Colonic mucosa (tissue), 4 donors: ENCODE measurements around the gene DOCK2. TPM values are rescaled to one million over a fixed set of nuclear protein-coding genes. Genes with fewer than 3 reads are reported as not detected.

Experiments used
- DNase-seq: peaks from one replicate; pipeline ENCODE4 v3.0.0-alpha.2; 2020
- H3K27ac ChIP-seq: fragments of 200-600 bp; one replicate; pipeline ENCODE4 v1.8.0; 2021
- H3K27me3 ChIP-seq: fragments of 200-600 bp; one replicate; pipeline ENCODE4 v1.8.0; 2021
- H3K36me3 ChIP-seq: fragments of 200-600 bp; one replicate; pipeline ENCODE4 v1.8.0; 2021
- H3K4me1 ChIP-seq: fragments of 200-600 bp; one replicate; pipeline ENCODE4 v1.8.0; 2021; ENCODE audit warnings: mild to moderate bottlenecking
- H3K4me3 ChIP-seq: fragments of 200-600 bp; one replicate; pipeline ENCODE4 v1.8.0; 2021
- H3K9ac ChIP-seq, 2 donors: one replicate each; pipeline ENCODE4 v1.7.0; 2013; ENCODE audit warnings: control low read depth in 2 of 2, low read depth in 2 of 2, low read length in 2 of 2
- H3K9me3 ChIP-seq: fragments of 200-600 bp; one replicate; pipeline ENCODE4 v1.8.0; 2021
- intact Hi-C: fragments of 100-400 bp; cut with DNase I; formaldehyde crosslinking; loops from one replicate; pipeline ENCODE4 v1.14.1; 2022
- total RNA-seq, 2 donors: library from RNA; stranded (reverse); fragmentation: NEBNext Ultra II Directional in 1 of 2; extraction: Animal tissue kit (Norgen Biotek cat#: 25700) in 1 of 2; gene quantifications; one replicate each; pipeline ENCODE4 v1.2.1, GENCODE V29; 2021
- TF ChIP-seq, protein P1 (sequence below): fragments of 200-600 bp; IDR thresholded peaks from one replicate; pipeline ENCODE4 v1.8.0; 2022; ENCODE audit warnings: antibody characterized with exemption, mild to moderate bottlenecking
- donor health status: healthy.
- donor health status: DM: no; HTN: no; CAD: no.
- donor health status: DM: no; HTN: no; CAD: no.

Gene DOCK2
- total RNA-seq, 2 donors from 2014 or later = 4.8 to 6.0 TPM

DNA sequence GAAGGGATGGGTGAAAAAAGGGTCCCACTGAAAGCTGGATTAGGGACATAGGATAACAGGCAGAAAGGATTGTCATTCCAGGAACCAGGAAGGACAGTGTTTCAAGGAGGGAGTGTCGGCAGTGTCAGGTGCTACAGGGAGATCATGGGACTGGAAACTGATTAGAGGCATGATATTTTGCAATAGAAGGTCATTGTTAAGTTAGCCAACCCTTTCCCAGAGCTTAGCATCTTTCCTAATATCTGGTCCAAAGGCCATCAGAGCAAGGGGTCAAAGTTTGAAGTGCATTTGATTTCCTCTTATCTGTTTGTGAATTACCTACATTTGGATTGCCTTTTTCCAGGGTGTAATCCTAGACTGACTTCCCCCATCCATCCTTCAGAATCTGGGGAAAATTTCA is 91.3 kb downstream of the DOCK2 start:
- Histone ChIP-seq H3K4me3 (no peak overlapping the region), H3K9me3 (no peaks in the 10 kb centered on the region), H3K9ac (no peak overlapping the region), H3K4me1 (no peaks in the 10 kb centered on the region), H3K27me3 (no peaks in the 10 kb centered on the region), H3K36me3 (no peaks in the 10 kb centered on the region), H3K27ac (no peak overlapping the region)
- TF ChIP-seq, protein P1, sequence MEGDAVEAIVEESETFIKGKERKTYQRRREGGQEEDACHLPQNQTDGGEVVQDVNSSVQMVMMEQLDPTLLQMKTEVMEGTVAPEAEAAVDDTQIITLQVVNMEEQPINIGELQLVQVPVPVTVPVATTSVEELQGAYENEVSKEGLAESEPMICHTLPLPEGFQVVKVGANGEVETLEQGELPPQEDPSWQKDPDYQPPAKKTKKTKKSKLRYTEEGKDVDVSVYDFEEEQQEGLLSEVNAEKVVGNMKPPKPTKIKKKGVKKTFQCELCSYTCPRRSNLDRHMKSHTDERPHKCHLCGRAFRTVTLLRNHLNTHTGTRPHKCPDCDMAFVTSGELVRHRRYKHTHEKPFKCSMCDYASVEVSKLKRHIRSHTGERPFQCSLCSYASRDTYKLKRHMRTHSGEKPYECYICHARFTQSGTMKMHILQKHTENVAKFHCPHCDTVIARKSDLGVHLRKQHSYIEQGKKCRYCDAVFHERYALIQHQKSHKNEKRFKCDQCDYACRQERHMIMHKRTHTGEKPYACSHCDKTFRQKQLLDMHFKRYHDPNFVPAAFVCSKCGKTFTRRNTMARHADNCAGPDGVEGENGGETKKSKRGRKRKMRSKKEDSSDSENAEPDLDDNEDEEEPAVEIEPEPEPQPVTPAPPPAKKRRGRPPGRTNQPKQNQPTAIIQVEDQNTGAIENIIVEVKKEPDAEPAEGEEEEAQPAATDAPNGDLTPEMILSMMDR = no peak
- no peak for DNase-seq
- intact Hi-C loops = no loop called here

DNA sequence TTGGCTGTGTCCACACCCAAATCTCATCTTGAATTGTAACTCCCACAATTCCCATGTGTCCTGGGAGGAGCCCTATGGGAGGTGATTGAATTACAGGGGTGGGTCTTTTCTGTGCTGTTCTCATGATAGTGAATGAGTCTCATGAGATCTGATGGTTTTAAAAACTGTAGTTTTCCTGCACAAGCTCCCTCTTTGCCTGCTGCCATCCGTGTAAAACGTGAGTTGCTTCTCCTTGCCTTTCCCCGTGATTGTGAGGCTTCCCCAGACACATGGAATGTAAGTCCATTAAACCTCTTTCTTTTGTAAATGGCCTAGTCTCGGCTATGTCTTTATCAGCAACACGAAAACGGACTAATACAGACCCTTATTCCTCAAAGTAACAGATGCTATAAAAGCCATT is 94.1 kb downstream of the DOCK2 start:
- H3K9ac ChIP-seq = no peak overlapping the region
- no peaks in the 10 kb centered on the region for H3K36me3 ChIP-seq
- H3K9me3 ChIP-seq = no peaks in the 10 kb centered on the region
- H3K27me3 ChIP-seq = no peaks in the 10 kb centered on the region
- H3K27ac ChIP-seq = no peak overlapping the region
- no peak for DNase-seq
- no peak overlapping the region for H3K4me3 ChIP-seq
- TF ChIP-seq, protein P1 = no peak
- intact Hi-C loops = no loop called here
- H3K4me1 ChIP-seq = no peaks in the 10 kb centered on the region

DNA sequence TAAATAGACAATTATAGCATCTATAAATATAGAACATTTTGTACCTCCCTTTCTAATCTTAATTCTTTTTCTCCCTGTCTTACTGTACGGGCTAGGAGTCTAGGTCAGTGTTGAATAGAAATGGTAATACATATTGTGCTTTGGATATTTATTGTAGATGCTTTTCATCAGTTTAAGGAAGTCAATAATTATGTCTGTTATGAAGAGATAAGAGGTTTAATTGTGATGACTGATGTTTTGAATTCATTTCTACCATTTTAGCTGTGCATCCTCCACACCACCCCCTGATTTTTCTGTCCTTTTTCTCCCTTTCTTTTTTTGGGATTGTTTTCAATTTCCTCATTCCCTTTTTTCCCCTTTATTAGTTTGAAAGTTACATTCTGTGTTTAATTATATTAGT is 95.8 kb downstream of the DOCK2 start:
- DNase-seq = no peak
- Histone ChIP-seq H3K27ac (no peak overlapping the region), H3K9me3 (no peaks in the 10 kb centered on the region), H3K4me3 (no peak overlapping the region), H3K27me3 (no peaks in the 10 kb centered on the region), H3K36me3 (no peaks in the 10 kb centered on the region), H3K4me1 (no peaks in the 10 kb centered on the region), H3K9ac (no peak overlapping the region)
- TF ChIP-seq, protein P1 = no peak
- intact Hi-C loops = no loop called here

DNA sequence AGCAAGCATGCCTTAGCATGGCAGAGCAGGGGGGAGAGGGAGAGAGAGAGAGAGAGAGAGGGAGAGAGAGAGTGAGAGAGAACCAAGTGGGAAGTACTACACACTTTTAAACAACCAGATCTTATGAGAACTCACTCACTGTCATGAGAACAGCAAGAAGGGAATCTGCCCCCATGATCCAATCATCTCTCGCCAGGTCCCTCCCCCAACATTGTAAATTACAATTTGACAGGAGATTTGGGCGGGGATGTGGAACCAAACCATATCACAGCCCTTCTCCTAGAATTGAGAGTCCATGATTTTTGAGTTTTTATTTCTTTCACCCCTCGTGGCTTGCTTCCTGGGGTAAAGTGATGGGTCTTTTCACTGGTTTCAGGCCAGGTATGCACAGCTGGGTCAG is 98.8 kb downstream of the DOCK2 start:
- Histone ChIP-seq H3K9me3 (no peaks in the 10 kb centered on the region), H3K4me1 (no peaks in the 10 kb centered on the region), H3K27me3 (no peaks in the 10 kb centered on the region), H3K9ac (no peak overlapping the region), H3K4me3 (no peak overlapping the region), H3K27ac (no peak overlapping the region), H3K36me3 (no peaks in the 10 kb centered on the region)
- no peak for DNase-seq
- TF ChIP-seq, protein P1 = no peak
- intact Hi-C loops = no loop called here

DNA sequence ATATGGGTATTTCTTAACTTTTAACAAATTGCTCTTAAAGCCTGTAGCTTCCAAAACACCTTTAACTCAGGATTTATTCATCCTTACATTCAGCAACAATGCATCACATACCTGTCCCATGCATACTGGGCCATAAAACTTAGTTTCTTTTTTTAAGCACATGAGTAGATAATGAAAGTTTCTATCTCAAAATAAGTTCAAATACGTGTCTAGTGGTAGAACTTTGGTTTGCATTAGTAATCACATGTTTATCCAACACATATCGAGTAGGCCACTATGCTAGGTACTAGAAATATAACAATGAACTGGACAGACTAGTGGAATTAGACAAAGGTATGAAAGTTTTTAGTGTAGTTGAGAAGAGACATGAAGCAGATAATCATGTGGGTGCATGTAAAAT is 99.6 kb downstream of the DOCK2 start:
- DNase-seq = no peak
- Histone ChIP-seq H3K4me3 (no peak overlapping the region), H3K4me1 (no peaks in the 10 kb centered on the region), H3K27ac (no peak overlapping the region), H3K9me3 (no peaks in the 10 kb centered on the region), H3K27me3 (no peaks in the 10 kb centered on the region), H3K36me3 (no peaks in the 10 kb centered on the region), H3K9ac (no peak overlapping the region)
- intact Hi-C loops = no loop called here
- TF ChIP-seq, protein P1 = no peak

DNA sequence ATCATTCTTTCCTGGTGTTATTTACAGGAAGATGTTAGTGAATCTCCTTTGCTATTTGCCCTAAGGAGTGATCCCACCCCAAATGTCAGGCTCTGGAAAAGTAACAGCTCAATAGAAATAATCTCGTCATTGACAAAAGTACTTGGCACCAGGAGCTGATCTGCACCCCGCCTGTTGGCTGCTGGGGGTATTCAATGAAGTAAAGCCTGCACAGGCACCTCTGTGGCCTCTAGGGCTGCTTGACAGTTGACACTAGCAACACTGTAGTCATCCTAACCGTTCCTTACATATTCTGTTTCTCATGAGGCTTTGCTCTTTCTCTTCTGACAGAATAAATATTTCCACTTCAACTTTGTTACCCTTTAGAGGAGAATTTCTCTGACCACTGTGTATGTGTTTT is 103.4 kb downstream of the DOCK2 start:
- TF ChIP-seq, protein P1 = no peak
- no peaks in the 10 kb centered on the region for H3K36me3 ChIP-seq
- DNase-seq = no peak
- intact Hi-C loops = no loop called here
- no peaks in the 10 kb centered on the region for H3K4me1 ChIP-seq
- no peaks in the 10 kb centered on the region for H3K9me3 ChIP-seq
- no peak overlapping the region for H3K4me3 ChIP-seq
- H3K9ac ChIP-seq = no peak overlapping the region
- H3K27ac ChIP-seq = no peak overlapping the region
- H3K27me3 ChIP-seq = no peaks in the 10 kb centered on the region
